GM21825 (cell line): ENCODE results near the gene PSMC1.

Experiments
- ATAC-seq: cut with Tn5 transposase; IDR thresholded peaks from one replicate; pipeline ENCODE4 v1.9.1; 2021; ENCODE audit warnings: mild to moderate bottlenecking, moderate library complexity; ENCODE audit not compliant: unreplicated experiment

The PSMC1 gene

DNA sequence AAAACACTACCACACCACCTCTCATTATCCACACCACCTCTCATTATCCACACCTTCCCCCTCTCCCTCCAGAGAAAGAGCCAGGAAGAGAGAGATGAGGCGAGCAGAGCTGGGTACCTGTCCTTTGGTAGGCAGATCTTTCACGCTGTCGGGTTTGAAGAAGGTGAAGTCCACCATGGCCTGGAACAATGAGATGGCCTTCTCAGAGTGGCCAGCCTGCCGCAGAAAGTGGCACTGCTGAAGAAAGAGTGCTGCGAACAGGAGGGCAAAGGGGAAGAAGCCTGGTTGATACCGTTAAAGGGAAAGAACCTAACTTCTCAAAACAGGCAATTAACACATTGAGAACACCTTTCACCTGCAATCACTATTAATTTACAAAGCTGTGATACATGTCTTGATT, 44.8 kb downstream of the PSMC1 start:
- no peak for ATAC-seq

GRCh38 chr14:90301668-90302090, 45.3 kb downstream of the PSMC1 start:
- ATAC-seq: no peak

DNA sequence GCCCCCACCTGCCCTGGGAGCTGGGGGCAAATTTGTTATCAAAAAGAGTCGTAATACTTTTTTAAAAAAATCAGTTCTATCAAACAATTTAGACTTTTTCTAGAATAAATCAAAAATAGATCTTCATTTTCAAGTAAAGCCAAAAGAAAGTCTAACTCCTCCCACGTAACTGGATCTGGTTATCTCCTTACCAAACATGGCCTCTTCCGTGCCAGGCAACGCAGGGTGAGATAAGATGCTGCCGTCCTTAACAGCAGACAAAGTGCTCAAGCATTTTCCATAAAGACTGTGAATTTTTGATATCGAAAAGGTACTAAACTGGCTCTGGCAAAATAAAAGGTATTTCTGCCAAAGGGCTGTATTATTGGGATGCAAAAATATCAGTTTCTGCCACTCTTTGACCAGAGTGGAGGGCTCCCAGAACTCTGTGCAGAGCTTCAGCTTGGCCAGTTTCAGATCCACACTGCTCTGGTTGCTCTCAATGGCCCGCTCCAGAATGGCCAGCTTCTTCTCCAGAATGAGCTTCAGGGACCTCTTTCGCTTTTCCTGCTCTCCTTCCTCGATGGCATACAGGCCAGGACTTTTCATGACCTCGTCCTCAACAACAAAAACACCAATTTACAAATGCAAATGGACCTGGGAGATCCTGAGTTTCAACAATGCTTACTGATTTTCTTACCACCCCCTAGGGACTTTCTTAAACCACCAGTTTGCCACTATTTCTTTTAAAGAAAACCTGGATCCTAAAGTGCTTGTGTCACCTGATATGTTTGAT, 46.4 kb downstream of the PSMC1 start:
- no peak for ATAC-seq

DNA sequence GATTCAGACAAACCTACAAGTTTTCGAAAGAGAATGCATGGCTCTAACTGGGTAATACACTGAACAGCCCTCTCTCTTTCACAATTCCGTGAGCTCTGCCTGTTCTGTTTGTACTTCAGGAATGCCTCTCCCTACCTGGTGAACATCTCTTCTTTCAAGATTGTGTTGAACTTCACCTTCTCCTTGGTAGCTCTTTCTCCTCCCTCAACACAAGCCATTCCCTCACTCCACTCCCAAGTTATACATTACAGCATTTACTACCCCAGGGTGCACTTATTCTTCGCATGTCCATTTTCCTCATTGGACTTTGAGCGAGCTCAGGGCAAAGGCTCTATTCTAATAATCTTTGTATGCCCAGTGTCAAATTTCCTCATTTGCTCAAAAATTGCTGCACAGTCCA, 47.1 kb downstream of the PSMC1 start:
- ATAC-seq: no peak

DNA sequence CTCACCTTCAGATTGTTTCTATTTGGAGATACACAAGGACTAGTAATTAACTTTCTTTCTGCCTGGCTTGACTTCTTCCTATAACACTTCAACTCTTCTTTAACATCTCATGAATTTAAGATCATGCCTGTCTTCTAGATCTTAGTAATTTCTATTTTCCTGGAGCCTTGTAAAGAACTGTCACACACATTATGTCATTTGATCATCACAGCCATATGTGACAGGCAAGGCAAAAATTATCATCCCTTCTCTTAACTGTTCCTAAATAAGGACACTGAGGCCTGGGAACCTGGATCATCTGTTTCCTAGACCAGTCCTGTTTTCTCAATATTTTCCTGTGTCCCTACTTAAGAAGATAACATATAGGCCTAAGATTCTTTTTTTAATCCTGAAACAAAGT, 48.1 kb downstream of the PSMC1 start:
- ATAC-seq: no peak

- no peak for ATAC-seq
Observed at GRCh38 chr14:90305176-90305601, 48.8 kb downstream of the PSMC1 start.

DNA sequence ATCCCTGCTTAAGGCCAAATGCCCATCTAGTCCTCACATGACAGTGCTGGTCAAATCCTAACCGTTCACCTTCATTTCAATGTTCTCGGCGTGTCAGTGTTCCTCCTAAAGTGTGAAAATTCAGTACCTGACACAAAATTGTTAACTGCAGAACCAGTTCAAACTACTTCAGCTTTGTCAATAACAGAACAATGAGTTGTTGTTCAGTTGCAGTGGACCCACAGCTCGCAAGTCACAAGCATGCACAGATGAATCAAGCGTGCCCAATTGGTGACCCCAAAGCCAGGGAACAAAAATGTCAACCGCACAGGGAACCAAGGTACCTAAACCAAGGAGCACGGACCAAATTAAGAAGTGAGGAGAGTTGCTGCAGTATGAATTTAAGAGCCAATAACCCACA, 52.2 kb downstream of the PSMC1 start:
- ATAC-seq: no peak

- no peak for ATAC-seq
Observed at GRCh38 chr14:90317286-90317685, 60.9 kb downstream of the PSMC1 start.

GRCh38 chr14:90318016-90318415, 61.7 kb downstream of the PSMC1 start:
- ATAC-seq: no peak

GRCh38 chr14:90319173-90319572, 62.8 kb downstream of the PSMC1 start:
- no peak for ATAC-seq

DNA sequence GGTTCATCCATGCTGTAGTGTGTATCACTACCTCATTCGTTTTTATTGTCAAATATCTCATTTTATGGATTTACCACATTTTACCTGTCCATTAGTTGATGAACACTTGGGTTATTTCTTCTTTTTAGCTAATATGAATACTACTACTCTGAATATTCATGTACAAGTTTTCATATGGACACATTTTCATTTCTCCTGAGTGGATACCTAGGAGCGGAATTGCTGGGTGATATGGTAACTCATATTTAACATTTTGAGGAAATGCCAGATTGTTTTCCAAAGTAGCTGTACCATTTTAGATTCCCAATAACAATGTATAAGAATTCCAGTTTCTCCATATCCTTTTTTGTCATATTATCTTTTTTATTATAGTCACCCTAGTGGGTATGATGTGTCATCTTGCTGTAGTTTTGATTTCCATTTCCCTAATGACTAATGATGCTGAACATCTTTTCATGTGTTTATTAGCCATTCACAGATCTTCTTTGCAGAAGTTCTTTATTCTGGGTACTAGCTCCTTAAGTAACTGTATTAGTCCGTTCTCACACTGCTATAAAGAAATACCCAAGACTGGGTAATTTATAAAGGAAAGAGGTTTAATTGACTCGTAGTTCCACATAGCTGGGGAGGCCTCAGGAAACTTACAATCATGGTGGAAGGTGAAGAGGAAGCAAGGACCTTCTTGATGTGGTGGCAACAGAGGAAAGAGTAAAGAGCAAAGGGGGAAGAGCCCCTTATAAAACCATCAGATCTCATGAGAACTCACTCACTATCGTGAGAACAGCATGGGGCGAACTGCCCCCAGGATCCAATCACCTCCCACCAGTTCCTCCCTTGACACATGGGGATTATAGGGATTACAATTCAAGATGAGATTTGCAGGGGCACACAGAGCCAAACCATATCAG, 63.5 kb downstream of the PSMC1 start:
- no peak for ATAC-seq

DNA sequence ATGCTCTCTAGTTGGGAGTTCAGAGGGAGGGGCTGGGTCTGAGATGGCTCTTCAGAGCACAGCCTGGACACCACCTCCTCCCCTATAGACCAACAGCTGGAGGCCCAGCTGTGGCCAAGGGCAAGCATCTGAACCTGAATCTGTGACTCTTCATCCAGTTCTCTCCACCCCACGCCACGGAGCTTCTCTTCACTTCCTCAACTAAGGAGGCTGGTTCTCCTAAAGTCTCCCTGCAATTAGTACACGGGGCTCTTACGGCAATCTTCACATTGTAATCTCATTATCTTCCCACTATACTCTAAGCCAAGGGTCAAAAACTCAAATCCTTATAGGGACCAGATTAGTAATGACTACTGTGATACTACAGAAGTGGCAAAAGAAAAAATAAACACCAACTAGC, 65.5 kb downstream of the PSMC1 start:
- ATAC-seq: no peak
